A549 (cell line): ENCODE data around the gene KCTD3.

ENCODE experiments used
- EP300 ChIP-seq, 2 experiments: fragments of >200 bp; sonication (Bioruptor Twin); formaldehyde crosslinking; IDR thresholded peaks; 2 replicates in 1 of 2; 3 replicates in 1 of 2; pipeline ENCODE4 v1.6.1; 2016 to 2017
- FOSB ChIP-seq: fragments of 250-450 bp; sonication (Bioruptor Pico); IDR thresholded peaks from 2 replicates; pipeline ENCODE4 v1.5.0; 2020; ENCODE audit warnings: mild to moderate bottlenecking, moderate library complexity
- MAFK ChIP-seq: fragments of 450-650 bp; IDR thresholded peaks from 2 replicates; pipeline ENCODE4 v1.6.1; 2014; ENCODE audit not compliant: partially characterized antibody
- MAX ChIP-seq: IDR thresholded peaks from 2 replicates; pipeline ENCODE4 v1.6.1; 2012
- MAZ ChIP-seq: fragments of 150-350 bp; IDR thresholded peaks from 2 replicates; pipeline ENCODE4 v1.6.1; 2014; ENCODE audit warnings: antibody characterized with exemption, low read depth, low read length, borderline replicate concordance
- PBX3 ChIP-seq: IDR thresholded peaks from 2 replicates; pipeline ENCODE4 v1.6.1; 2012
- SMC3 ChIP-seq: fragments of >200 bp; sonication (Bioruptor Twin); formaldehyde crosslinking; IDR thresholded peaks from 3 replicates; pipeline ENCODE4 v1.6.1; 2018; ENCODE audit warnings: inconsistent platforms
- USF2 ChIP-seq: fragments of 450-650 bp; IDR thresholded peaks from 2 replicates; pipeline ENCODE4 v1.6.1; 2014; ENCODE audit warnings: antibody characterized with exemption
- TF ChIP-seq, protein P1 (sequence below): fragments of >200 bp; sonication (Bioruptor Twin); formaldehyde crosslinking; IDR thresholded peaks from 3 replicates; pipeline ENCODE4 v1.5.1; 2016

DNA sequence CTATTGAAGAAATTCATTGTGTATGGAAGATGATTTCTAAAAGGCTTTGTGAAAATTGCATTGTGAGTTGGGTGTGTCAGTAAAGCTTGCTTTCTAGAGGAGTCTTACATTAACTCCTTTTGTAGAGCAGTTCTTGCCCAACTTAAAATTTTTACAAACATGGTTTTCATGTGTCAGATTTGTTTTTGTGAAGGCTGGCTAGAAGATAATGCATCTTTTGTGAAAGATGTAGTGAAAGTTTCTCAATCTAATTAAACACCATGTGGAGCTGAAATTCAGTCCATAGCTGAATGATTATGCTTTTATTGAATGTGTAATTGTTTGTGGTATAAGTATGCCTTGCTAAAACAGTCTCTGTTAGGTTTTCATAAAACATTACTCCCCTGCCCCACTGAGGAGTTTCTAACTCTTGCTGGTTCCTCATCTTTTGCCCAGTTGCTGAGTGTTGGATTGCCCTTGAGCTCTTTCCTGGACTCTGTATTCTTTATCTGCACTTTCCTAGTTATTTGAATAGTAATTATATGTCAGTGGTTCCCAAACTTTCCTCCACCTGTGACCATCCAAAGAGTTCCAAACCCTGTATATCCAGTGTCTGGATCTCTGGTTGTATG, 38.0 kb downstream of the KCTD3 start:
- TF ChIP-seq MAFK (no peak), MAZ (no peak), PBX3 (no peak), USF2 (no peak), EP300 (IDR thresholded peaks at IDR 0.05) (no peak), FOSB (CRISPR knock-in tag) (no peak), MAX (no peak), SMC3 (no peak)
- TF ChIP-seq, protein P1, sequence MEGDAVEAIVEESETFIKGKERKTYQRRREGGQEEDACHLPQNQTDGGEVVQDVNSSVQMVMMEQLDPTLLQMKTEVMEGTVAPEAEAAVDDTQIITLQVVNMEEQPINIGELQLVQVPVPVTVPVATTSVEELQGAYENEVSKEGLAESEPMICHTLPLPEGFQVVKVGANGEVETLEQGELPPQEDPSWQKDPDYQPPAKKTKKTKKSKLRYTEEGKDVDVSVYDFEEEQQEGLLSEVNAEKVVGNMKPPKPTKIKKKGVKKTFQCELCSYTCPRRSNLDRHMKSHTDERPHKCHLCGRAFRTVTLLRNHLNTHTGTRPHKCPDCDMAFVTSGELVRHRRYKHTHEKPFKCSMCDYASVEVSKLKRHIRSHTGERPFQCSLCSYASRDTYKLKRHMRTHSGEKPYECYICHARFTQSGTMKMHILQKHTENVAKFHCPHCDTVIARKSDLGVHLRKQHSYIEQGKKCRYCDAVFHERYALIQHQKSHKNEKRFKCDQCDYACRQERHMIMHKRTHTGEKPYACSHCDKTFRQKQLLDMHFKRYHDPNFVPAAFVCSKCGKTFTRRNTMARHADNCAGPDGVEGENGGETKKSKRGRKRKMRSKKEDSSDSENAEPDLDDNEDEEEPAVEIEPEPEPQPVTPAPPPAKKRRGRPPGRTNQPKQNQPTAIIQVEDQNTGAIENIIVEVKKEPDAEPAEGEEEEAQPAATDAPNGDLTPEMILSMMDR: no peak
